ENCODE measurements around the gene MAPK8IP1.

DNA sequence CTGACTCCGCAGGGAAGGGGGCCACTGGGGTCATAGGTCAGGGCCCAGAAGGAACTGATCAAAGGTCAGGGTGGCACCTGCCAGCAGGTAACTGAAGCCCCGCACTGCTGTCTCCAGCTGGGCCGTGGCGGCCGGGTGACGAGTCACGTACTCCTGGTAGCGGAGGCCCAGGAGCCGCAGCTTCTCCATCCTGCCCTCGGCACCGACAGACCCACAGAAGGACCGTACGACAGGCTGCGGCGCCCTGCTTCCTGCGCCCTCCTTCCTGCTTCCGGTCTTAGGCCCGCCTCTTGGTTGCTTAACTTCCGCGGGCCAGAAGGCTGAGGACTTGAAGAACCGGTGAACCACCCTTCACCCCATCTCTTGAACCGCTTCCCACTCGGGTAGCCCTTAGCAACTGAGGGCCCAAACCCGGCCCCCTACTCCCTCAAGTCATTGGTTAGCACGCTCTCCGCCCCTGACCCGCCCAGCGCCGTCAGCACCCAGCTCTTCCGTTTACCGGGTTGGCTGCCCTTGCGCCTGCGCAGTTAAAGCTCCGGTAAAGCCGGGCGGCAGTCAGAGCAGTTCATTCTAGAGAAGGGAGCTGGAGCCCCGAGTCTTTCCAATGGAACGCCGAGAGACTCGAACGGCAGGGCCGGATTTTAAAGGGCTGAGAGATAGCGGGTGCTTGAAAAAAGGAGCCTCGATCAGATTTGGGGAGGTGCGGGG lies 32.3 kb downstream of the MAPK8IP1 start, which contains the start of gene PEX16:
- TF ChIP-seq POLR2AphosphoS5 (IDR thresholded peaks at IDR 0.05; ENCODE audit: borderline replicate concordance, low read depth, low read length) (peak; percentile 86), EZH2 (IDR thresholded peaks at IDR 0.05) (no peak)

All from SK-N-MC (cell line).